Psoas muscle (tissue), 8 donors: ENCODE measurements around the gene ADAMTS20. TPM values are rescaled to one million over a fixed set of nuclear protein-coding genes. Genes with fewer than 3 reads are reported as not detected.

Experiments
- ATAC-seq, 4 donors: fragments of 200-7000 bp; cut with Tn5 transposase; one replicate each; pipeline ENCODE4 v1.9.1; 2020; ENCODE audit warnings: moderate library complexity in 3 of 4, mild to moderate bottlenecking in 2 of 4
- DNase-seq, 2 donors: peaks; one replicate each; pipeline ENCODE4 v3.0.0-alpha.2; 2020
- H3K27ac ChIP-seq: fragments of 200-600 bp; one replicate; pipeline ENCODE4 v1.8.0; 2022
- H3K27me3 ChIP-seq, 3 donors: fragments of 200-600 bp in 1 of 3; one replicate each; pipeline versions ENCODE4 v1.6.1 to v1.8.0; 2013 to 2022; ENCODE audit warnings: low read length in 2 of 3, mild to moderate bottlenecking in 2 of 3, moderate library complexity in 1 of 3; ENCODE audit not compliant: insufficient read depth in 3 of 3
- H3K36me3 ChIP-seq, 2 donors: fragments of 200-600 bp in 1 of 2; one replicate each; pipeline versions ENCODE4 v1.6.1 to v1.8.0; 2013 to 2022; ENCODE audit warnings: low read depth in 1 of 2, mild to moderate bottlenecking in 1 of 2, moderate library complexity in 1 of 2; ENCODE audit not compliant: insufficient read depth in 1 of 2
- H3K4me1 ChIP-seq: fragments of 200-600 bp; one replicate; pipeline ENCODE4 v1.8.0; 2022
- H3K4me3 ChIP-seq: fragments of 200-600 bp; one replicate; pipeline ENCODE4 v1.8.0; 2022; ENCODE audit warnings: mild to moderate bottlenecking
- H3K9me3 ChIP-seq: fragments of 200-600 bp; one replicate; pipeline ENCODE4 v1.8.0; 2022
- CTCF ChIP-seq: fragments of 200-600 bp; IDR thresholded peaks from one replicate; pipeline ENCODE4 v1.8.0; 2022; ENCODE audit warnings: antibody characterized with exemption
- WGBS, 3 donors: extraction: QIAGEN DNeasy Blood & Tissue Kit; methylation state at CpG; one replicate each; pipeline versions ENCODE4 v1.1.6 to v1.1.7; 2013; 5-methylcytosine and 5-hydroxymethylcytosine counted together
- intact Hi-C, 2 donors: fragments of 100-400 bp; cut with DNase I; formaldehyde crosslinking; loops; one replicate each; pipeline versions ENCODE4 v1.11.0 to v1.14.2; 2022
- polyA plus RNA-seq, 3 donors: library from polyadenylated mRNA; stranded (reverse); fragments of 200-250 nt; gene quantifications; one replicate each; pipeline ENCODE4 v1.2.3, GENCODE V29; 2013
- total RNA-seq, 4 donors: library from RNA; stranded (reverse); fragmentation: NEBNext Ultra II Directional in 2 of 4; extraction: Animal tissue kit (Norgen Biotek cat#: 25700) in 2 of 4; gene quantifications; one replicate each; pipeline versions ENCODE4 v1.2.1 to v1.2.4, GENCODE V29; 2021 to 2023
- donor health status: healthy with polysubstance abuse.
- donor health status: DM: no; HTN: no; CAD: no; lungs with moderate emphysema.
- donor health status: Bipolar disorder and iron deficiency.
- donor health status: healthy.
- donor health status: DM: yes; HTN: yes; CAD: no.
- donor health status: DM: no; HTN: no; CAD: no.
- donor health status: DM: no; HTN: no; CAD: no.
- donor health status: DM: yes; HTN: yes; CAD: no.

ADAMTS20 gene
- total and polyA plus RNA-seq, 7 donors, result 0.01 TPM; not detected in 6

GRCh38 chr12:43332977-43333640, 218.9 kb downstream of the ADAMTS20 start:
- no peaks in the 10 kb centered on the region for H3K36me3 ChIP-seq
- no peak for TF ChIP-seq CTCF
- no peak overlapping the region for H3K4me3 ChIP-seq
- H3K9me3 ChIP-seq, result no peaks in the 10 kb centered on the region
- H3K4me1 ChIP-seq, result no peaks in the 10 kb centered on the region
- DNase-seq (no peak), ATAC-seq (no peak)
- 85 to 92% (median 86%) methylated on average over 2 of the region's 2 CpGs for WGBS, 3 donors
- intact Hi-C loops, result no loop called here
- peaks cover 0 to 2% (median 0%) of the 10 kb centered on the region in 3 donors for H3K27me3 ChIP-seq
- H3K27ac ChIP-seq, result no peak overlapping the region

- intact Hi-C loops, result no loop called here
- TF ChIP-seq CTCF, result no peak
These were observed 220.1 kb downstream of the ADAMTS20 start for GRCh38 chr12:43331935-43332334.

GRCh38 chr12:43329375-43329774, 222.6 kb downstream of the ADAMTS20 start:
- H3K36me3 ChIP-seq, result no peaks in the 10 kb centered on the region
- no peak for TF ChIP-seq CTCF
- intact Hi-C loops, result no loop called here
- ATAC-seq (no peak), DNase-seq (no peak)
- H3K27ac ChIP-seq, result no peak overlapping the region
- no peaks in the 10 kb centered on the region for H3K4me1 ChIP-seq
- WGBS, 3 donors, result 66 to 83% (median 71%) methylated on average over 1 of the region's 1 CpG
- H3K27me3 ChIP-seq, result peaks cover 0 to 2% (median 0%) of the 10 kb centered on the region in 3 donors
- H3K4me3 ChIP-seq, result no peak overlapping the region
- H3K9me3 ChIP-seq, result no peaks in the 10 kb centered on the region

More at GRCh38 chr12:43331935-43332334, 220.1 kb downstream of the ADAMTS20 start:
- Histone ChIP-seq H3K36me3 (no peaks in the 10 kb centered on the region), H3K4me1 (no peaks in the 10 kb centered on the region), H3K27me3 (peaks cover 0 to 2% (median 0%) of the 10 kb centered on the region in 3 donors), H3K9me3 (no peaks in the 10 kb centered on the region), H3K4me3 (no peak overlapping the region), H3K27ac (no peak overlapping the region)
- WGBS, 3 donors, result 77 to 88% (median 81%) methylated on average over 3 of the region's 3 CpGs
- DNase-seq, result no peak
- no peak for ATAC-seq

GRCh38 chr12:43325786-43326185, 226.2 kb downstream of the ADAMTS20 start:
- ATAC-seq, result no peak

More at GRCh38 chr12:43325786-43326185, 226.2 kb downstream of the ADAMTS20 start:
- 86 to 92% (median 90%) methylated on average over 5 of the region's 5 CpGs for WGBS, 3 donors
- Histone ChIP-seq H3K27ac (no peak overlapping the region), H3K9me3 (no peaks in the 10 kb centered on the region), H3K4me1 (no peaks in the 10 kb centered on the region), H3K36me3 (no peaks in the 10 kb centered on the region), H3K27me3 (peaks cover 0 to 2% (median 0%) of the 10 kb centered on the region in 3 donors), H3K4me3 (no peak overlapping the region)
- intact Hi-C loops, result no loop called here
- no peak for DNase-seq
- no peak for TF ChIP-seq CTCF
